ENCODE results near the gene NADK.
"Not testable (repeated sequence)": the region's sequence is repeated elsewhere in the genome, so short reads cannot be mapped to it uniquely, and the experiment has no call there.

DNA sequence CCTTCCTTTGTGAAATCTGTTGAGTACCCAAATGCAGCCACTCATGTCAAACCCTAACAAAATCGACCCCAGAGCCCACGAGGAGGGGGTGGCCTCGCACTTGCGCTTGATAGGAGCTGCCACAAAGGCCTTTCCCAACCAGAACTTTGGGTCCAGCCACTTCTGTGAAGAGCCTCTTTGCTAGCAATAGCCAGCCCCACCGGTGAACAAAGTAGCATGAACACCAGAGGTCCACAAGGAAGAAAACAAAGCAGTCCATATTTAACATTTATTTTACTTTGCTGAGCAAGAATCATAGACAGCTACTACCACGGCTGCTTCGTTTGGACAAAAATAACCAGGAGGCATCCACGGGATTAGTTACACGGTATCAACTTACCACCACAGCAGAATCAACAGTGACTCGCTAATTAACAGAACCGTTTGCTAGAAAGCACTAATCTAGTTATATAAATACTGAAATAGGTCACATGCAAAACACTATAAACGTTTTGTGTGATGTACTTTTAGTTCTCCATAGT lies 51.1 kb downstream of the NADK start:
- TF ChIP-seq EZH2 (IDR thresholded peaks at IDR 0.05; ENCODE audit: low read length), result not testable (repeated sequence)
- TF ChIP-seq, protein P1, sequence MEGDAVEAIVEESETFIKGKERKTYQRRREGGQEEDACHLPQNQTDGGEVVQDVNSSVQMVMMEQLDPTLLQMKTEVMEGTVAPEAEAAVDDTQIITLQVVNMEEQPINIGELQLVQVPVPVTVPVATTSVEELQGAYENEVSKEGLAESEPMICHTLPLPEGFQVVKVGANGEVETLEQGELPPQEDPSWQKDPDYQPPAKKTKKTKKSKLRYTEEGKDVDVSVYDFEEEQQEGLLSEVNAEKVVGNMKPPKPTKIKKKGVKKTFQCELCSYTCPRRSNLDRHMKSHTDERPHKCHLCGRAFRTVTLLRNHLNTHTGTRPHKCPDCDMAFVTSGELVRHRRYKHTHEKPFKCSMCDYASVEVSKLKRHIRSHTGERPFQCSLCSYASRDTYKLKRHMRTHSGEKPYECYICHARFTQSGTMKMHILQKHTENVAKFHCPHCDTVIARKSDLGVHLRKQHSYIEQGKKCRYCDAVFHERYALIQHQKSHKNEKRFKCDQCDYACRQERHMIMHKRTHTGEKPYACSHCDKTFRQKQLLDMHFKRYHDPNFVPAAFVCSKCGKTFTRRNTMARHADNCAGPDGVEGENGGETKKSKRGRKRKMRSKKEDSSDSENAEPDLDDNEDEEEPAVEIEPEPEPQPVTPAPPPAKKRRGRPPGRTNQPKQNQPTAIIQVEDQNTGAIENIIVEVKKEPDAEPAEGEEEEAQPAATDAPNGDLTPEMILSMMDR (optimal IDR thresholded peaks at IDR 0.05 in 1 of 3, IDR thresholded peaks at IDR 0.05 in 1 of 3, conservative IDR thresholded peaks at IDR 0.05 in 1 of 3; ENCODE audit: extremely low read depth in 1 of 3, insufficient read depth in 2 of 3, low read length in 3 of 3), result not testable (repeated sequence)
